ENCODE measurements around the gene SP1.
"Not testable (repeated sequence)": the region's sequence is repeated elsewhere in the genome, so short reads cannot be mapped to it uniquely, and the experiment has no call there.

SP1 gene

GRCh38 chr12:53414756-53415417 lies 34.9 kb downstream of the SP1 start:
- DNase-seq (ENCODE audit: low read depth), result peak; percentile 25

- peak; percentile 22 for DNase-seq (ENCODE audit: low read depth)
Measured at GRCh38 chr12:53415752-53416389, 35.9 kb downstream of the SP1 start.

GRCh38 chr12:53417291-53417816 lies 37.4 kb downstream of the SP1 start:
- not testable (repeated sequence) for DNase-seq (ENCODE audit: low read depth)

GRCh38 chr12:53418221-53418620 lies 38.2 kb downstream of the SP1 start:
- no peak for DNase-seq (ENCODE audit: low read depth)

GRCh38 chr12:53419756-53420155 lies 39.8 kb downstream of the SP1 start:
- no peak for DNase-seq (ENCODE audit: low read depth)

- DNase-seq (ENCODE audit: low read depth), result not testable (repeated sequence)
Measured at GRCh38 chr12:53422247-53422646, 42.3 kb downstream of the SP1 start.

- no peak for DNase-seq (ENCODE audit: low read depth)
Measured at GRCh38 chr12:53423597-53423996, 43.6 kb downstream of the SP1 start, which contains the start of gene AMHR2. AMHR2 (plus strand) TSS chr12:53423855; CDS start chr12:53423935, 80 bp downstream.

GRCh38 chr12:53424626-53425514 lies 44.9 kb downstream of the SP1 start:
- no peak for DNase-seq (ENCODE audit: low read depth)

- DNase-seq (ENCODE audit: low read depth), result no peak
Measured at GRCh38 chr12:53425515-53426150, 45.7 kb downstream of the SP1 start.

GRCh38 chr12:53427905-53428594 lies 48.1 kb downstream of the SP1 start:
- DNase-seq (ENCODE audit: low read depth), result peak; percentile 95

GRCh38 chr12:53428741-53429140 lies 48.8 kb downstream of the SP1 start:
- no peak for DNase-seq (ENCODE audit: low read depth)

GRCh38 chr12:53430116-53430515 lies 50.1 kb downstream of the SP1 start:
- DNase-seq (ENCODE audit: low read depth), result no peak

GRCh38 chr12:53431187-53431586 lies 51.2 kb downstream of the SP1 start:
- no peak for DNase-seq (ENCODE audit: low read depth)

- not testable (repeated sequence) for DNase-seq (ENCODE audit: low read depth)
Measured at GRCh38 chr12:53435326-53435725, 55.4 kb downstream of the SP1 start.

GRCh38 chr12:53439582-53439981 lies 59.6 kb downstream of the SP1 start:
- not testable (repeated sequence) for DNase-seq (ENCODE audit: low read depth)

GRCh38 chr12:53441040-53441833 lies 61.3 kb downstream of the SP1 start, which contains the start of gene PRR13:
PRR13 (plus strand) TSS chr12:53441734; CDS start chr12:53442715, 981 bp downstream.
- peak; percentile 100 for DNase-seq (ENCODE audit: low read depth)

- no peak for DNase-seq (ENCODE audit: low read depth)
Measured at GRCh38 chr12:53443955-53444354, 64.0 kb downstream of the SP1 start.

- not testable (repeated sequence) for DNase-seq (ENCODE audit: low read depth)
Measured at GRCh38 chr12:53444593-53445325, 64.8 kb downstream of the SP1 start.

- no peak for DNase-seq (ENCODE audit: low read depth)
Measured at GRCh38 chr12:53450936-53451335, 71.0 kb downstream of the SP1 start.

Data from iris pigment epithelial cell (primary cell).